GM19043 (cell line): ENCODE data around the gene SCCPDH.
"Not testable (repeated sequence)": the region's sequence is repeated elsewhere in the genome, so short reads cannot be mapped to it uniquely, and the experiment has no call there.

Experiments
- ATAC-seq: cut with Tn5 transposase; IDR thresholded peaks from one replicate; pipeline ENCODE4 v1.9.1; 2021; ENCODE audit warnings: low read depth; ENCODE audit not compliant: unreplicated experiment

The SCCPDH gene

DNA sequence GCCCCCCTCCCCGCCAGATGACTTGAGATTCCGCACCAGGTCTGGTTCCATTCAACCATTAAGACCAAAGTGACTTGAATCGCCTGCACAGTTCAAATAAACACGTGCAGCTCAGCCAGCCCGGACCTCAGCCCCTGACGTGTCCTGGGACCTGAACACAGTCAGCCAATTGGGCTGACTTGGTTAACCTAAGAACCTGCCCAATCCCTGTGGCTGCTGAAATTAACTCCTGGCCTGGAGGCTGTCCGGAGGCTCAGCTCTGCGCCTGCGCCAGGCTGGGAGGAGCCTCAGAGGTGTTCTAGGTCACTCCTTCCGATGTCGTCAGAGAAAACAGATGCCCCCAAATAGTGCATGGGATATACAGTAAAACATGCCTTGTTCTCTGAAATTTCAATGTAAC is 73.4 kb downstream of the SCCPDH start:
- ATAC-seq: no peak

DNA sequence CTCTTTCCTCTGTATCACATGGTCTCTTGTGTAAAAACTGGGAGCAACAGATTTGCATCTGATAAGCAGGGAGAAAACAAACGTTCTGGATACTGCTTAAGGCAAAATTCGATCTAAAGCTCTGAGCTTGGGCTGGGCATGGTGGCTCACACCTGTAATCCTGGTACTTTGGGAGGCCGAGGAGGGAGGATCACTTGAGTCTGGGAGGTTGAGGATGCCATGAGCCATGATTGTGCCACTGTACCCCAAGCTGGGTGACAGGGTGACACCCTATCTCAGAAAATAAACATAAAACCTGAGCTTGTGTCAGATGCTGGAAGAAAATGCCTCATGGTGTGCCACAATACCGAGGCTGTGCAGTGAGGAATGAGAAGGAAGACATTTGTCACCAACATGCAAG is 73.9 kb downstream of the SCCPDH start:
- ATAC-seq: no peak

DNA sequence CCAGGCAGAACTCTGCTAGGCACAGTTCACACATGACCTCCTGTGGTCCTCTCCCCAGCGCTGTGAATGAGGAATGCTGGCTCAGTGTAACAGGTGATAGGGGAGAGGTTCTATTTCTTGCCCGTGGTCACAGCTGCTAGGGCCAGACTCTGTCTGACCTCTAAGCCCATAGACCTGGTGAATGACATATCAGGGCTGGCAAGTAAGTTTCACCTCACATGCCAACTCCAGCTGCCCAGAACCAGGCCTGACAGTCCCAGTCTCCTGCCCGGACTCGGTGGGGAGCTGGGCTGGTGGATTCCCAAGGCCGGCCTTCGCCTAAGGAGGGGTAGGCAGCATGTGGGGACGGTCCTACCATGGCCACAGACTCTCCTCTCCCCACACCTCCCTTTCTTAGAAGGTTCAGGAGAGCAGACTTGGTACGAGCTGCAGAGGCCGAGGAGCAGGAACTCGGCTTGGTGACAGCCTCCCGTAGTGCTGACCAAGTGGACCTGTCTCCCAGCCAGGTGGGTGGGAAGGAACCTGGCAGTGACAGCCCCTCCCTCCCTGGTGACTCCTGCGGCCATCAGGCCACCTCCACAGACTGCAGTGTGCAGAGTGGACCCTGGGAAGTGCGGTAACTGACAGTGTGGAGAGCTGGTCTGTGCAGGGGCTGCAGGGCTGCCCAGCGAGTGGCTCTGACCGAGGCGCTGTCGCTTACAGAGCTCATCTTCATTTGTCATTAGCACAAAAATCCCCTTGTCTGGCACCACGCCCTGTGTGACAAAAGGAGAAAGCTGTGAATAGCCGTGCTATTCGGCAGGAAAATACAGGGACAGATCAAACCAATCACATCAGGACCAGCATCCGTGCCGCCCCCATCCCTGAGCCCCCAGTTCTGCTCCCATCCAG is 74.6 kb downstream of the SCCPDH start:
- ATAC-seq: no peak

DNA sequence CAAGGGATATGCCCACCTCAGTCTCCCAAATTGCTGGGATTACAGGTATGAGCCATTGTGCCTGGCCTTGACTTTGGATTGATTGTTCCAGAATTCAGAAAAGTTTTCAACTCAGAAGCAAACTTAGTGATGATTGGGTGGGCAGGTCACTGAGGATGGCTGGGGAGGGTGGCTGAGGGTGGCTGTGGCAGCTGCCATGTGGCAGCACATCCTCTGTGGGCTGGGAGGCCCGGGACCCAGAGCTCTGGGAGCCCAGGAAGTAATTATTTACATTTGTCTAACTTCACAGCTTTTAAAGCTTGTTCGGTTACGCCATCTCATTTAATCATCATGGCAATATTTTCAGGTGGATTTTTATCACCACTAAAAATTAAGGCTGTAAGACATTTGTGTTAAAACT is 76.1 kb downstream of the SCCPDH start:
- ATAC-seq: no peak

DNA sequence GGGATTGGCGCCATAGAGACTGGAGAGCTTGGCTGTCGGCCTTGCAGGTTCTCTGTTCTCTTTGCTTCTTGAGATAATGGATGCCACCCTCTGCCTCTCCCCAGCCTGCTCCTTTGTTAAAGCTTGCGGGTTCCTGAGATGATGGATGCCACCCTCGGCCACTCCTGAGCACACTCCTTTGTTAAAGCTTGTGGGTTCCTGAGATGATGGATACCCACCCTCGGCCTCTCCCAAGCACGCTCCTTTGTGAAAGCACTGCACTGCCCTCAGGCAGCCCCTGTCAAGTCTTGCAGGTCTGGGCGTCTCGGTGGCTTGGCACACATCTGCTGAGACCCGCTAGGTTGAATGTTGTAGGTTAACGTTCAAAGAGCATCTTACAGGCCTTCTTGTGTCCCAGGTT is 76.5 kb downstream of the SCCPDH start:
- no peak for ATAC-seq

DNA sequence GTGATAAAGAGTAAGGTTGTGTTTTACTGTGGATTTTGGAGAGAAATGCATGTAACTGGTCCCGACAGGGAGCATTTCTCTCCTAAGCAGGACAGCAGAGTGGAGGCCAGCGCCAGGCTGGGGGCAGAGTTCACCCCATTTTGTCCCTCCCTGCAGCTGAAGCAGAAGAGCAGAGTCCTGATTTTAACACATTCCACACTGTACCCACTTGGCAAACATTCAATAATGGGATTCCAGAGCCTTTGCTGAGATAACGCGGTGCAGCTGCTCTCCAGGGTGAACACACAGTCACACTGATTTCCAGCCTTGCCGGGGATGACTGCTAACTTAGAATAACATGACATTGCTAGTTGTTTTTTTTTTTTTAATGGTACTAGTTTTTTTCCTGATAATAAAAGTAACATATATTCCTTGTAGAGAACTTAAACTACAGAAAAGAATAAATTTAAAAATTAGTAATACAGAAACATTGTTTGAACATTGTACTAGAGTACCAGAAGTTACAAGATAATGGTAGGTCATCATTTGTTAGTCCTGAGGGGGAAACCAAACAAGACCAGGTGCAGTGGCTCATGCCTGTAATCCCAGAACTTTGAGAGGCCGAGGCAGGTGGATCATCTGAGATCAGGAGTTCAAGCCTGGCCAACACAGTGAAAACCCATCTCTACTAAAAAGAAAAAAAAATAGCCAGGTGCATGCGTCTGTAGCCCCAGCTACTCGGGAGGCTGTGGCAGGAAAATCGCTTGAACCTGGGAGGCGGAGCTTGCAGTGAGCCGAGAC is 77.2 kb downstream of the SCCPDH start:
- no peak for ATAC-seq

DNA sequence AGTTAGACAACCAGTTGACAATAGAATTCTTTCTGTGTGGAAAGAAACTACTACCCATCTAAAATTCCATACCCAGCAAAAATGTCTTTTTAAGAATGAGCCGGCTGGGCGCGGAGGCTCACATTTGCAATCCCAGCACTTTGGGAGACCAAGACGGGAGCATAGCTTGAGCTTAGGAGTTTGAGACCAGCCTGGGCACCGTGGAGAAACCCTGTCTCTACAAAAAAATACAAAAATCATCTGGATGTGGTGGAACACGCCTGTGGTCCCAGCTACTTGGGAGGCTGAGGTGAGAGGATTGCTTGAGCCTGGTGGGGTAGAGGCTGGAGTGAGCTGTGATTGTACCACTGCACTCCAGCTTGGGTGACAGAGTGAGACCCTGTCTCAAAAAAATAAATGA is 79.2 kb downstream of the SCCPDH start:
- ATAC-seq: no peak

DNA sequence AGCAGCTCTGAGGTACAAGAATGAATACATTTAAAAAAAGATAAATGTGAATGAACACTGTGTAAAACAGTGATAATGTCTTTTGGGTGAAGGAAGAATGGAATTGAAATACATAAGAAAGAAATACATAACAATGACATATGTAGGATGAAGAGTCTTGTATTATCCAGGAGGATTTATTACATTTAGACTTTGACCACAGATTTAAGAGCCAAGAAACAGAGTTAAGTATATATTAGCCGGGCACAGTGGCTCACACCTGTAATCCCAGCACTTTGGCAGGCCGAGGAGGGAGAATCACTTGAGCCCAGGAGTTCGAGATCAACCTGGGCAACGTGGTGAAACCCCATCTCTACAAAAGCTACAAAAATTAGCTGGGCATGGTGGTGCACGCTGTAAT is 79.7 kb downstream of the SCCPDH start:
- no peak for ATAC-seq

DNA sequence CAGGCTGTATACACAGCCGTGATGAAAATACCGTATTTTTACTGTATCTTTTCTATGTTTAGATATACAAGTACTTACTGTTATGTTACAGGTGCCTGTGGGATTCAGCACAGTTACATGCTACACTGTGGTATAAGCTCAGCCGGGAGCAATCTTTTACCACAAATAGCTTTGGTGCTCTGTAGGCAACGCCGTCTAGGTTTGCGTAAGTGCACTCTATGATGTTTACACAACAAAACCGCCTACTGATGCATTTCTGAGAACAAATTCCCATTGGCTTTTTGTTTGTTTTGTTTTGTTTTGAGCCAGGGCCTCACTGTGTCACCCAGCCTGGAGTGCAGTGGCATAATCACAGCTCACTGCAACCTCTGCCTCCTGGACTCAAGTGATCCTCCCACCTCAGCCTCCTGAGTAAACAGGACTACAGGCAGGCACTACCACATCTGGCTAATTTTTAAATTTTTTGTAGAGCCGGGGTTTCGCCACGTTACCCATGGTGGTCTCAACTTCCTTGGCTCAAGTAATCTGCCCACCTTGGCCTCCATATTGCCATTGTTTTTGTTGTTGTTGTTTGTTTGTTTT is 81.0 kb downstream of the SCCPDH start:
- no peak for ATAC-seq

DNA sequence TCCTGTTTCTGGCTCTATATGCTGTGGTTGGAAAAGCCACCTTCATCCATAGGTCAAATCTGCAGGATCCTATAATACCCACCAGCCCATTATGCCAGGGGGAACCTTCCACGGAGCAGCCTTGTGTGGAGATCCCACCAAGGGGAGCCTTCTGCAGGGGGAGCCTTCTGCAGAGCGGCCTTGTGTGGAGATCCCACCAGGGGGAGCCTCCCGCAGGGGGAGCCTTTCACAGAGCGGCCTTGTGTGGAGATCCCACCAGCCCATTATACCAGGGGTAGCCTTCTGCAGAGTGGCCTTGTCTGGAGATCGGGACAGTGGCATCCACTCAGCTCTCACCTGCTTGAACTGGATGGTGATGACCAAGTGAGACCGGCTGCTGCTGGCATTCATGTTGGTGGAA is 85.3 kb downstream of the SCCPDH start:
- no peak for ATAC-seq

DNA sequence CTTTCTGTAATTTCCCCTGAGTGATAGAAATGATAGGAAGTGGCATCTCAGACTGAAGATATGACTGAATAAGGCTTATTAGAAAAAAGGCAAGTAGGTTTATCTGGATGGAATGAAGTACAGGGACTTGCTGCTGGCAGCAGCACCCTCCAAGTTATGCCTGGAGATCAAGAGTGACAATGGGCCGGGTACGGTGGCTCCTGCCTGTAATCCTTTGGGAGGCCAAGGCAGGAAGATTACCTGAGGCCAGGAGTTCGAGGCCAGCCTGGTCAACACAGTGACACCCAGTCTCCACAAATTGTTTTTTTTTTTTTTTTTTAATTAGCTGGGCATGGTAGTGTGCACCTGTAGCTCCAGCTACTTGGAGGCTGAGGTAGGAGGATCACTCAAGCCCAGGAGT is 87.8 kb downstream of the SCCPDH start:
- no peak for ATAC-seq

DNA sequence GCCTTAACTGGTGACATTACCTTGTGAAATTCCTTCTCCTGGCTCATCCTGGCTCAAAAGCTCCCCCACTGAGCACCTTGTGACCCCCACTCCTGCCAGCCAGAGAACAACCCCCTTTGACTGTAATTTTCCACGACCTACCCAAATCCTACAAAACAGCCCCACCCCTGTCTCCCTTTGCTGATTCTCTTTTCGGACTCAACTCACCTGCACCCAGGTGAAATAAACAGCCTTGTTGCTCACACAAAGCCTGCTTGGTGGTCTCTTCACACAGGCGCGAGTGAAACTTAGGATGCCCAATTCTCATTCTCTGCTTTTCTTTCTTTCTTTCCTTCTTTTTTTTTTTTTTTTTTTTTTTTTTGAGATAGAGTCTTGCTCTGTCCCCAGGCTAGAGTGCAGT is 89.1 kb downstream of the SCCPDH start:
- ATAC-seq: not testable (repeated sequence)

DNA sequence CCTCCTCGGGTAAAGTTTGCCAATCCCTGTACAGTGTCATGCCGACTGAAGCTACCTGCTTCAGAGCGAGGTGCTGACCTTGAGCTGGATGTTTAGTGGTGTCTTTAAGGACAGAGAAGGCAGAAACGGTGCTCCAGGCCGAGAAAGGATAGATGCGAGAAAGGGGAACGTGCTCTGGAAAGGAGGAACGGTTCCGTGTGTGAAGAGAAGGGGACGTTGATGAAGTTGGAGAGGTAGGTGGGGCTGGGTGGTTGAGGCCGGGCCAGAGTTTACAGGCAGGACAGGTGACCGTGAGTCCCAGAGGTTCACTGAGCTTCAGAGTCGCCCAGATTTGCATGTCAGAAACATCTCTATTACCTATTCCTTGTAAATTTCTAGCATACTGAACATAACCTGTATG is 90.7 kb downstream of the SCCPDH start:
- no peak for ATAC-seq

DNA sequence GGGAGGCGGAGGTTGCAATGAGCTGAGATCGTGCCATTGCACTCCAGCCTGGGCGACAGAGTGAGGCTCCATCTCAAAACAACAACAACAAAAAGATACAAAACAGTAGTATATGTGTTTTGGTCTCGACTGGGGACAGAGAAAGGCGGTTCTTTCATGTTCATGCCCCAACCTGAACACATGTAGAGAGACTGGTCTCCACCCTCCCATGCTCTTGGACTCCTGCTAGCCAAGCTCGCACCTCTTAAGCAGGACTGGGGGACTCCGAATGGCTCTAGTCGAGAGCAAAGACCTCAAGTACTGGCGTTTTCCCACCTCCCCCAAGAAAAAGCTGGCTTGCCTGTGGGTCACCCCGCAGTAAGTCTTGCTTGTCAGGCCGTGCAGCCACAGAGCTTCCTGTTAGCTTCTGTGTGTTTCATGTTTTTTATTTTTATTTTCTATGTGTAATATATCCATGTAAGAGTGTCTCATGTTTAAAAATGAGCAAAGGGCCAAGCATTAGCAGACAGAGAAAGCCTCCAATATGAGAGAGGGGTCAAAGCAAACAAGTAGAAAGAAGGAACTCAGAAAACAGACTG is 91.6 kb downstream of the SCCPDH start:
- ATAC-seq: no peak
